Right forelimb (tissue), 1 donor: ENCODE results near the gene EID2B.

ENCODE experiments used
- DNase-seq: peaks from one replicate; pipeline ENCODE4 v3.0.0-alpha.2; 2018

The EID2B gene

GRCh38 chr19:39498798-39499642, 33.6 kb downstream of the EID2B start, which contains the start of gene DLL3:
DLL3 (plus strand) TSS chr19:39498947; CDS start chr19:39498975, 28 bp downstream.
- no peak for DNase-seq

- no peak for DNase-seq
Measured at GRCh38 chr19:39497996-39498797, 34.5 kb downstream of the EID2B start.

- no peak for DNase-seq
Measured at GRCh38 chr19:39497701-39497995, 35.0 kb downstream of the EID2B start.

- DNase-seq: no peak
Measured at GRCh38 chr19:39496063-39496462, 36.6 kb downstream of the EID2B start.

- no peak for DNase-seq
Measured at GRCh38 chr19:39494661-39495060, 38.0 kb downstream of the EID2B start.

GRCh38 chr19:39492788-39493187, 39.9 kb downstream of the EID2B start:
- no peak for DNase-seq

GRCh38 chr19:39492225-39492624, 40.4 kb downstream of the EID2B start:
- no peak for DNase-seq

- no peak for DNase-seq
Measured at GRCh38 chr19:39489756-39490155, 42.9 kb downstream of the EID2B start.

- no peak for DNase-seq
Measured at GRCh38 chr19:39483141-39483540, 49.5 kb downstream of the EID2B start.

GRCh38 chr19:39481676-39482075, 51.0 kb downstream of the EID2B start:
- DNase-seq: no peak

- no peak for DNase-seq
Measured at GRCh38 chr19:39481229-39481545, 51.5 kb downstream of the EID2B start.
